GM23338 (cell line): ENCODE data around the gene RAPGEF4. TPM values are rescaled to one million over a fixed set of nuclear protein-coding genes. Genes with fewer than 3 reads are reported as not detected.

Experiments
- ATAC-seq: fragments of 200-7000 bp; cut with Tn5 transposase; 3 replicates; pipeline ENCODE4 v1.9.1; 2020
- DNase-seq: peaks from one replicate; pipeline ENCODE4 v3.0.0-alpha.2; 2015; ENCODE audit warnings: low spot score
- H2AFZ ChIP-seq: fragments of 200-600 bp; sonication (generic); 2 replicates; pipeline ENCODE4 v1.8.0; 2016; ENCODE audit warnings: antibody characterized with exemption, mild to moderate bottlenecking, moderate library complexity
- H3F3A ChIP-seq: fragments of 200-600 bp; sonication (generic); replicated peaks from 2 replicates; pipeline ENCODE4 v1.8.0; 2017; ENCODE audit warnings: antibody characterized with exemption, mixed run types, low read depth
- H3K27ac ChIP-seq: fragments of 200-600 bp; sonication (generic); 2 replicates; pipeline ENCODE4 v1.6.1; 2016; ENCODE audit warnings: low read depth
- H3K27me3 ChIP-seq: fragments of 200-600 bp; sonication (generic); 2 replicates; pipeline ENCODE4 v1.8.0; 2016; ENCODE audit warnings: mild to moderate bottlenecking, mixed run types, moderate library complexity; ENCODE audit not compliant: insufficient read depth
- H3K36me3 ChIP-seq: fragments of 200-600 bp; sonication (generic); 2 replicates; pipeline ENCODE4 v1.8.0; 2016; ENCODE audit warnings: mild to moderate bottlenecking; ENCODE audit not compliant: insufficient read depth
- H3K4me1 ChIP-seq: fragments of 200-600 bp; sonication (generic); 2 replicates; pipeline ENCODE4 v1.8.0; 2016; ENCODE audit warnings: mild to moderate bottlenecking, moderate library complexity; ENCODE audit not compliant: insufficient read depth
- H3K4me2 ChIP-seq: fragments of 200-600 bp; sonication (generic); 2 replicates; pipeline ENCODE4 v1.7.1; 2017; ENCODE audit warnings: mixed run types
- H3K4me3 ChIP-seq: fragments of 200-600 bp; sonication (generic); 2 replicates; pipeline ENCODE4 v1.6.1; 2016; ENCODE audit warnings: mixed run types
- H3K79me2 ChIP-seq: fragments of 200-600 bp; sonication (generic); replicated peaks from 2 replicates; pipeline ENCODE4 v1.8.0; 2017; ENCODE audit warnings: mild to moderate bottlenecking; ENCODE audit not compliant: insufficient read depth
- H3K9me2 ChIP-seq: fragments of 200-600 bp; sonication (generic); 2 replicates; pipeline ENCODE4 v1.8.0; 2017; ENCODE audit not compliant: insufficient read depth
- H4K20me1 ChIP-seq: fragments of 200-600 bp; sonication (generic); replicated peaks from 2 replicates; pipeline ENCODE4 v1.8.0; 2017; ENCODE audit warnings: mild to moderate bottlenecking; ENCODE audit not compliant: insufficient read depth
- H3K27ac Mint-ChIP-seq: 2 replicates; pipeline ENCODE4 v1.8.0; 2020; ENCODE audit warnings: inconsistent platforms, mild to moderate bottlenecking, moderate library complexity, mixed read lengths
- H3K27me3 Mint-ChIP-seq: 3 replicates; pipeline ENCODE4 v1.8.0; 2022; ENCODE audit warnings: low read depth, mild to moderate bottlenecking, moderate library complexity, mixed read lengths, inconsistent platforms; ENCODE audit not compliant: insufficient read depth, poor library complexity
- H3K36me3 Mint-ChIP-seq: 3 replicates; pipeline ENCODE4 v1.8.0; 2021; ENCODE audit warnings: low read depth, mild to moderate bottlenecking, inconsistent platforms, moderate library complexity, mixed read lengths
- H3K4me1 Mint-ChIP-seq: 3 replicates; pipeline ENCODE4 v1.8.0; 2020; ENCODE audit warnings: mild to moderate bottlenecking, inconsistent platforms, mixed read lengths
- H3K4me3 Mint-ChIP-seq: 3 replicates; pipeline ENCODE4 v1.8.0; 2021; ENCODE audit warnings: moderate library complexity, mild to moderate bottlenecking, inconsistent platforms, mixed read lengths
- H3K9me3 Mint-ChIP-seq: 3 replicates; pipeline ENCODE4 v1.8.0; 2020; ENCODE audit warnings: moderate library complexity, mild to moderate bottlenecking, inconsistent platforms, mixed read lengths
- CREB1 ChIP-seq: fragments of 250-450 bp; sonication (Bioruptor Pico); IDR thresholded peaks from 2 replicates; pipeline ENCODE4 v1.5.0; 2020; ENCODE audit warnings: low read depth, mild to moderate bottlenecking, moderate library complexity
- EZH2 ChIP-seq: fragments of 200-600 bp; sonication (generic); IDR thresholded peaks from one replicate; pipeline ENCODE4 v1.8.0; 2017; ENCODE audit warnings: antibody characterized with exemption, mild to moderate bottlenecking, low read depth; ENCODE audit not compliant: unreplicated experiment
- EZH2phosphoT487 ChIP-seq: fragments of 200-600 bp; sonication (generic); IDR thresholded peaks from one replicate; pipeline ENCODE4 v1.8.1; 2018; ENCODE audit warnings: antibody characterized with exemption; ENCODE audit not compliant: unreplicated experiment
- JUNB ChIP-seq: IDR thresholded peaks from one replicate; pipeline ENCODE4 v1.6.1; 2016; ENCODE audit warnings: antibody characterized with exemption; ENCODE audit not compliant: unreplicated experiment
- NANOG ChIP-seq: IDR thresholded peaks from 2 replicates; pipeline ENCODE4 v1.6.1; 2016; ENCODE audit warnings: antibody characterized with exemption, borderline replicate concordance
- POLR2AphosphoS5 ChIP-seq: IDR thresholded peaks from 2 replicates; pipeline ENCODE4 v1.6.1; 2016; ENCODE audit warnings: antibody characterized with exemption, low read depth
- STAT1 ChIP-seq: IDR thresholded peaks from one replicate; pipeline ENCODE4 v1.6.1; 2016; ENCODE audit warnings: antibody characterized with exemption; ENCODE audit not compliant: unreplicated experiment
- ZNF114 ChIP-seq: fragments of 250-450 bp; sonication (Bioruptor Pico); IDR thresholded peaks from 2 replicates; pipeline ENCODE4 v1.5.0; 2020; ENCODE audit warnings: mild to moderate bottlenecking, moderate library complexity
- ZNF331 ChIP-seq: fragments of 250-450 bp; sonication (Bioruptor Pico); IDR thresholded peaks from 2 replicates; pipeline ENCODE4 v1.5.0; 2020; ENCODE audit warnings: low read depth, mild to moderate bottlenecking, moderate library complexity
- polyA plus RNA-seq: library from polyadenylated mRNA; unstranded; fragments of >200 nt; fragmentation: Nextera tagmentation; extraction: Ambion mirVana; gene quantifications from 2 replicates; pipeline ENCODE4 v1.2.1, GENCODE V29; 2016
- total RNA-seq: library from RNA; depleted of rRNA; stranded (reverse); fragments of >200 nt; shearing (Covaris generic); gene quantifications from 2 replicates; pipeline ENCODE4 v1.2.3, GENCODE V29; 2014
- TF ChIP-seq, protein P1 (sequence below): IDR thresholded peaks from one replicate; pipeline ENCODE4 v1.6.1; 2018; ENCODE audit warnings: antibody characterized with exemption; ENCODE audit not compliant: unreplicated experiment
- TF ChIP-seq, protein P2 (sequence below): fragments of 250-450 bp; sonication (Bioruptor Pico); IDR thresholded peaks from 2 replicates; pipeline ENCODE4 v1.5.0; 2020; ENCODE audit warnings: mild to moderate bottlenecking, moderate library complexity

The RAPGEF4 gene
- total and polyA plus RNA-seq, 2 experiments from 2014 or later: 1.7 to 4.7 TPM

DNA sequence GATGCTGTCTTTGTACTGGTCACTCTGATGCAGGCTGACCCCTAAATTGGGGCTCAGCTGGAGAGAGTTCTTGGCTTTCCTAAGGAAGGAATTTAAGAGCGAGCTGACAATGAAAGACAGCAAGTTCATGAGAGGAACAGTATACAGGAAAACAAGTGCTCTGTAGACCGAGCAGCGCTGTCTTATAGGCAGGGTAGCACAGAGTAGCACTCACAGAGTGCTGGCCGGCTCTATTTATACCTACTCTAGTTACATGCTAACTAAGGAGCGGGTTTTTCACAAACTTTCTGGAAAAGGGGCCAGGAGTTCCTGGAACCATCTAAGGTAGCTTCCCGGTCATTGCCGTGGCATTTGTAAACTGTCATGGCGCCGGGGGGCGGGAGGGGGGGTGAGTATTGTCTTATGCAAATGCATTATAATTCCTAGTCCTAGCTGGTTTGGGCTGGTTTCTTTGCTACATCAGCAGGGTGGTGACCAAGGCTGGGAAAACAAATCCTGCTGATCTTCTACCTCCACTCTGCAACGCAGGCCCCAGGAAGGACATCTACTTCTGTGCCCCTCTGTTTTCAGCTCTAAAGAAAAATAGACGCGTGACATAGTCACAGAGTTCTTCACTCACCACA lies 308.4 kb downstream of the RAPGEF4 start (continued):
- TF ChIP-seq, protein P1, sequence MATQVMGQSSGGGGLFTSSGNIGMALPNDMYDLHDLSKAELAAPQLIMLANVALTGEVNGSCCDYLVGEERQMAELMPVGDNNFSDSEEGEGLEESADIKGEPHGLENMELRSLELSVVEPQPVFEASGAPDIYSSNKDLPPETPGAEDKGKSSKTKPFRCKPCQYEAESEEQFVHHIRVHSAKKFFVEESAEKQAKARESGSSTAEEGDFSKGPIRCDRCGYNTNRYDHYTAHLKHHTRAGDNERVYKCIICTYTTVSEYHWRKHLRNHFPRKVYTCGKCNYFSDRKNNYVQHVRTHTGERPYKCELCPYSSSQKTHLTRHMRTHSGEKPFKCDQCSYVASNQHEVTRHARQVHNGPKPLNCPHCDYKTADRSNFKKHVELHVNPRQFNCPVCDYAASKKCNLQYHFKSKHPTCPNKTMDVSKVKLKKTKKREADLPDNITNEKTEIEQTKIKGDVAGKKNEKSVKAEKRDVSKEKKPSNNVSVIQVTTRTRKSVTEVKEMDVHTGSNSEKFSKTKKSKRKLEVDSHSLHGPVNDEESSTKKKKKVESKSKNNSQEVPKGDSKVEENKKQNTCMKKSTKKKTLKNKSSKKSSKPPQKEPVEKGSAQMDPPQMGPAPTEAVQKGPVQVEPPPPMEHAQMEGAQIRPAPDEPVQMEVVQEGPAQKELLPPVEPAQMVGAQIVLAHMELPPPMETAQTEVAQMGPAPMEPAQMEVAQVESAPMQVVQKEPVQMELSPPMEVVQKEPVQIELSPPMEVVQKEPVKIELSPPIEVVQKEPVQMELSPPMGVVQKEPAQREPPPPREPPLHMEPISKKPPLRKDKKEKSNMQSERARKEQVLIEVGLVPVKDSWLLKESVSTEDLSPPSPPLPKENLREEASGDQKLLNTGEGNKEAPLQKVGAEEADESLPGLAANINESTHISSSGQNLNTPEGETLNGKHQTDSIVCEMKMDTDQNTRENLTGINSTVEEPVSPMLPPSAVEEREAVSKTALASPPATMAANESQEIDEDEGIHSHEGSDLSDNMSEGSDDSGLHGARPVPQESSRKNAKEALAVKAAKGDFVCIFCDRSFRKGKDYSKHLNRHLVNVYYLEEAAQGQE: no peak
- no peak for TF ChIP-seq JUNB

DNA sequence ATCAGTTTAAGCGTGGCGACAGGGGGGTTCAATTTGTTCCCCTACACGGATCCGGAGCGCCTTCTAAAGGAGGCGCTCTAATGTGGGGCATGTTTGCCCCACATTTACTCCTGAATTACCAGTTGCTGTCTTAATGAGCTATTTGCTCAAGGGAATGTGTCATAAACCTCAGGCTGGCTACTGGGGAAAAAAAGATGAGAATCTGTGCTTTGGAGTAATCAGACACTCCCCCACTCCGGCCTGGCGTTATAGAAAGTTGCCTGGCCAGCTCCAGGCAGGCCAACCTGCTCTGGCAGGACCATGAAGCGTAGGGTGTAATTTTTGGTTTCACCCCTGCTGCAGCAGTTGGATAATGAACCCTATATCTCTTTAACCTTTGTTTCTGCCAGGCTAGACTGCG lies 309.0 kb downstream of the RAPGEF4 start:
- Mint-ChIP-seq H3K4me1 (peaks cover 3% of the 10 kb centered on the region; the same call in 1 of the 3 replicates), H3K27ac (no peak overlapping the region), H3K36me3 (no peaks in the 10 kb centered on the region), H3K27me3 (peaks cover 2% of the 10 kb centered on the region), H3K9me3 (no peaks in the 10 kb centered on the region), H3K4me3 (no peak overlapping the region)
- Histone ChIP-seq H3K36me3 (no peaks in the 10 kb centered on the region), H2AFZ (no peak overlapping the region; the same call in 1 of the 2 replicates), H3F3A (no peaks in the 10 kb centered on the region), H3K4me1 (no peaks in the 10 kb centered on the region; the same call in 1 of the 2 replicates), H3K27me3 (no peaks in the 10 kb centered on the region), H4K20me1 (no peaks in the 10 kb centered on the region), H3K27ac (no peak overlapping the region), H3K4me2 (no peak overlapping the region), H3K9me2 (no peaks in the 10 kb centered on the region), H3K79me2 (no peaks in the 10 kb centered on the region), H3K4me3 (no peak overlapping the region)
- ATAC-seq: no peak
- DNase-seq: no peak
- TF ChIP-seq STAT1 (no peak), ZNF331 (no peak), EZH2 (no peak), ZNF114 (CRISPR knock-in tag) (no peak), JUNB (no peak), POLR2AphosphoS5 (no peak), EZH2phosphoT487 (no peak), CREB1 (CRISPR knock-in tag) (no peak), NANOG (no peak)
- TF ChIP-seq, protein P2, sequence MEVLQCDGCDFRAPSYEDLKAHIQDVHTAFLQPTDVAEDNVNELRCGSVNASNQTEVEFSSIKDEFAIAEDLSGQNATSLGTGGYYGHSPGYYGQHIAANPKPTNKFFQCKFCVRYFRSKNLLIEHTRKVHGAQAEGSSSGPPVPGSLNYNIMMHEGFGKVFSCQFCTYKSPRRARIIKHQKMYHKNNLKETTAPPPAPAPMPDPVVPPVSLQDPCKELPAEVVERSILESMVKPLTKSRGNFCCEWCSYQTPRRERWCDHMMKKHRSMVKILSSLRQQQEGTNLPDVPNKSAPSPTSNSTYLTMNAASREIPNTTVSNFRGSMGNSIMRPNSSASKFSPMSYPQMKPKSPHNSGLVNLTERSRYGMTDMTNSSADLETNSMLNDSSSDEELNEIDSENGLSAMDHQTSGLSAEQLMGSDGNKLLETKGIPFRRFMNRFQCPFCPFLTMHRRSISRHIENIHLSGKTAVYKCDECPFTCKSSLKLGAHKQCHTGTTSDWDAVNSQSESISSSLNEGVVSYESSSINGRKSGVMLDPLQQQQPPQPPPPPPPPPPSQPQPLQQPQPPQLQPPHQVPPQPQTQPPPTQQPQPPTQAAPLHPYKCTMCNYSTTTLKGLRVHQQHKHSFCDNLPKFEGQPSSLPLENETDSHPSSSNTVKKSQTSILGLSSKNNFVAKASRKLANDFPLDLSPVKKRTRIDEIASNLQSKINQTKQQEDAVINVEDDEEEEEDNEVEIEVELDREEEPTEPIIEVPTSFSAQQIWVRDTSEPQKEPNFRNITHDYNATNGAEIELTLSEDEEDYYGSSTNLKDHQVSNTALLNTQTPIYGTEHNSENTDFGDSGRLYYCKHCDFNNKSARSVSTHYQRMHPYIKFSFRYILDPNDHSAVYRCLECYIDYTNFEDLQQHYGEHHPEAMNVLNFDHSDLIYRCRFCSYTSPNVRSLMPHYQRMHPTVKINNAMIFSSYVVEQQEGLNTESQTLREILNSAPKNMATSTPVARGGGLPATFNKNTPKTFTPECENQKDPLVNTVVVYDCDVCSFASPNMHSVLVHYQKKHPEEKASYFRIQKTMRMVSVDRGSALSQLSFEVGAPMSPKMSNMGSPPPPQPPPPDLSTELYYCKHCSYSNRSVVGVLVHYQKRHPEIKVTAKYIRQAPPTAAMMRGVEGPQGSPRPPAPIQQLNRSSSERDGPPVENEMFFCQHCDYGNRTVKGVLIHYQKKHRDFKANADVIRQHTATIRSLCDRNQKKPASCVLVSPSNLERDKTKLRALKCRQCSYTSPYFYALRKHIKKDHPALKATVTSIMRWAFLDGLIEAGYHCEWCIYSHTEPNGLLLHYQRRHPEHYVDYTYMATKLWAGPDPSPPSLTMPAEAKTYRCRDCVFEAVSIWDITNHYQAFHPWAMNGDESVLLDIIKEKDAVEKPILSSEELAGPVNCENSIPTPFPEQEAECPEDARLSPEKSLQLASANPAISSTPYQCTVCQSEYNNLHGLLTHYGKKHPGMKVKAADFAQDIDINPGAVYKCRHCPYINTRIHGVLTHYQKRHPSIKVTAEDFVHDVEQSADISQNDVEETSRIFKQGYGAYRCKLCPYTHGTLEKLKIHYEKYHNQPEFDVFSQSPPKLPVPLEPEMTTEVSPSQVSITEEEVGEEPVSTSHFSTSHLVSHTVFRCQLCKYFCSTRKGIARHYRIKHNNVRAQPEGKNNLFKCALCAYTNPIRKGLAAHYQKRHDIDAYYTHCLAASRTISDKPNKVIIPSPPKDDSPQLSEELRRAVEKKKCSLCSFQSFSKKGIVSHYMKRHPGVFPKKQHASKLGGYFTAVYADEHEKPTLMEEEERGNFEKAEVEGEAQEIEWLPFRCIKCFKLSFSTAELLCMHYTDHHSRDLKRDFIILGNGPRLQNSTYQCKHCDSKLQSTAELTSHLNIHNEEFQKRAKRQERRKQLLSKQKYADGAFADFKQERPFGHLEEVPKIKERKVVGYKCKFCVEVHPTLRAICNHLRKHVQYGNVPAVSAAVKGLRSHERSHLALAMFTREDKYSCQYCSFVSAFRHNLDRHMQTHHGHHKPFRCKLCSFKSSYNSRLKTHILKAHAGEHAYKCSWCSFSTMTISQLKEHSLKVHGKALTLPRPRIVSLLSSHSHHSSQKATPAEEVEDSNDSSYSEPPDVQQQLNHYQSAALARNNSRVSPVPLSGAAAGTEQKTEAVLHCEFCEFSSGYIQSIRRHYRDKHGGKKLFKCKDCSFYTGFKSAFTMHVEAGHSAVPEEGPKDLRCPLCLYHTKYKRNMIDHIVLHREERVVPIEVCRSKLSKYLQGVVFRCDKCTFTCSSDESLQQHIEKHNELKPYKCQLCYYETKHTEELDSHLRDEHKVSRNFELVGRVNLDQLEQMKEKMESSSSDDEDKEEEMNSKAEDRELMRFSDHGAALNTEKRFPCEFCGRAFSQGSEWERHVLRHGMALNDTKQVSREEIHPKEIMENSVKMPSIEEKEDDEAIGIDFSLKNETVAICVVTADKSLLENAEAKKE (CRISPR knock-in tag): no peak
- TF ChIP-seq, protein P1: no peak
